H1 (cell line): ENCODE data around the gene RASL11B. TPM values are rescaled to one million over a fixed set of nuclear protein-coding genes. Genes with fewer than 3 reads are reported as not detected.

Experiments used
- CTCF ChIA-PET: fragments of 300-600 bp; sonication (Branson Sonifier 250); formaldehyde crosslinking; loops from one replicate; lab custom pipeline; 2021; ENCODE audit not compliant: partially characterized antibody; lab: Charles Lee
- POLR2A ChIA-PET: fragments of 300-600 bp; sonication (Branson Sonifier 250); formaldehyde crosslinking; loops from one replicate; lab custom pipeline; 2021; ENCODE audit warnings: inconsistent platforms; ENCODE audit not compliant: partially characterized antibody; lab: Charles Lee
- DNase-seq, 2 experiments: peaks; one replicate each; pipeline versions ENCODE4 v3.0.0 to v3.0.0-alpha.2; 2010 to 2022; ENCODE audit warnings: low spot score in 2 of 2, low read depth in 1 of 2, mixed read lengths in 1 of 2
- FAIRE-seq: peaks from 2 replicates; lab custom pipeline; 2011; peaks lifted over from hg19 to GRCh38; lab: Jason Lieb, UNC
- H2AFZ ChIP-seq: 2 replicates; pipeline ENCODE4 v1.8.1; 2012; ENCODE audit warnings: low read length, inconsistent platforms
- H2AK5ac ChIP-seq: 2 replicates; pipeline ENCODE4 v1.6.1; 2013; ENCODE audit warnings: low read depth, low read length
- H2BK120ac ChIP-seq: replicated peaks from 2 replicates; pipeline ENCODE3; 2013; ENCODE audit warnings: low read depth, low read length, inconsistent platforms
- H2BK12ac ChIP-seq: 2 replicates; pipeline ENCODE4 v1.6.1; 2013; ENCODE audit warnings: low read depth, low read length
- H2BK15ac ChIP-seq: 2 replicates; pipeline ENCODE4 v1.6.1; 2013; ENCODE audit warnings: low read length
- H2BK20ac ChIP-seq: 2 replicates; pipeline ENCODE4 v1.6.1; 2013; ENCODE audit warnings: low read length
- H2BK5ac ChIP-seq: 2 replicates; pipeline ENCODE4 v1.6.1; 2013; ENCODE audit warnings: low read depth, low read length
- H3K14ac ChIP-seq: 2 replicates; pipeline ENCODE4 v1.6.1; 2013; ENCODE audit warnings: inconsistent platforms; ENCODE audit not compliant: insufficient read length
- H3K18ac ChIP-seq: 2 replicates; pipeline ENCODE4 v1.6.1; 2013; ENCODE audit warnings: low read length; ENCODE audit errors: extremely low read depth
- H3K23ac ChIP-seq: 2 replicates; pipeline ENCODE4 v1.6.1; 2013; ENCODE audit warnings: inconsistent platforms; ENCODE audit not compliant: insufficient read length
- H3K23me2 ChIP-seq: 2 replicates; pipeline ENCODE4 v1.6.1; 2013; ENCODE audit warnings: low read depth, low read length
- H3K27ac ChIP-seq: 2 replicates; pipeline ENCODE4 v1.6.1; 2011; ENCODE audit warnings: low read depth, low read length, inconsistent platforms
- H3K27me3 ChIP-seq, 4 experiments: replicated peaks in 1 of 4; 1 replicate in 1 of 4; 2 replicates in 3 of 4; pipeline versions ENCODE4 v1.6.1 to v1.8.1; 2011 to 2013; ENCODE audit warnings: low read length in 3 of 4, mild to moderate bottlenecking in 3 of 4, inconsistent platforms in 2 of 4, mixed read lengths in 2 of 4, moderate library complexity in 1 of 4; ENCODE audit not compliant: control insufficient read depth in 3 of 4, insufficient read depth in 3 of 4; ENCODE audit errors: extremely low read depth in 1 of 4
- H3K36me3 ChIP-seq, 4 experiments: 2 replicates each; pipeline versions ENCODE4 v1.6.1 to v1.8.1; 2011 to 2013; ENCODE audit warnings: mild to moderate bottlenecking in 4 of 4, low read length in 3 of 4, moderate library complexity in 2 of 4, control low read depth in 1 of 4, inconsistent platforms in 1 of 4; ENCODE audit not compliant: insufficient read depth in 4 of 4, control insufficient read depth in 2 of 4
- H3K4ac ChIP-seq: replicated peaks from 2 replicates; pipeline ENCODE3; 2013; ENCODE audit warnings: low read length, low read depth, mixed read lengths, inconsistent platforms; ENCODE audit not compliant: insufficient read length
- H3K4me1 ChIP-seq, 4 experiments: replicated peaks in 1 of 4; 1 replicate in 1 of 4; 2 replicates in 3 of 4; pipeline versions ENCODE4 v1.6.1 to v1.8.1; 2011 to 2013; ENCODE audit warnings: low read length in 3 of 4, inconsistent platforms in 2 of 4, mixed read lengths in 1 of 4; ENCODE audit not compliant: insufficient read depth in 4 of 4, control insufficient read depth in 3 of 4
- H3K4me2 ChIP-seq, 2 experiments: 2 replicates each; pipeline versions ENCODE4 v1.6.1 to v1.8.1; 2011 to 2013; ENCODE audit warnings: low read depth in 2 of 2, low read length in 2 of 2, control low read depth in 1 of 2, inconsistent platforms in 1 of 2, mild to moderate bottlenecking in 1 of 2; ENCODE audit not compliant: insufficient read depth in 1 of 2
- H3K4me3 ChIP-seq, 4 experiments: fragments of 200-600, 300-600 bp in 1 of 4; sonication (generic), shearing (Covaris generic), sonication (Bioruptor Twin) in 1 of 4; 2 replicates each; pipeline versions ENCODE4 v1.5.1 to v1.8.1; 2011 to 2016; ENCODE audit warnings: low read length in 4 of 4, low read depth in 3 of 4, control low read depth in 2 of 4, inconsistent platforms in 2 of 4, mild to moderate bottlenecking in 2 of 4, mixed read lengths in 1 of 4, moderate library complexity in 1 of 4; ENCODE audit not compliant: insufficient read depth in 2 of 4; ENCODE audit errors: extremely low read depth in 1 of 4
- H3K56ac ChIP-seq: replicated peaks from 2 replicates; pipeline ENCODE3; 2013; ENCODE audit warnings: low read depth, mild to moderate bottlenecking, mixed read lengths, low read length, inconsistent platforms; ENCODE audit not compliant: insufficient read length
- H3K79me1 ChIP-seq: 2 replicates; pipeline ENCODE4 v1.6.1; 2013; ENCODE audit warnings: low read depth, low read length, control low read depth
- H3K79me2 ChIP-seq, 2 experiments: 2 replicates each; pipeline versions ENCODE4 v1.6.1 to v1.8.1; 2012 to 2013; ENCODE audit warnings: low read length in 2 of 2, mild to moderate bottlenecking in 2 of 2, inconsistent platforms in 1 of 2; ENCODE audit not compliant: insufficient read depth in 2 of 2, control insufficient read depth in 1 of 2
- H3K9ac ChIP-seq, 4 experiments: replicated peaks in 1 of 4; 1 replicate in 1 of 4; 2 replicates in 3 of 4; pipeline versions ENCODE4 v1.6.1 to v1.8.1; 2011 to 2013; ENCODE audit warnings: low read depth in 3 of 4, low read length in 3 of 4, control low read depth in 2 of 4, mild to moderate bottlenecking in 2 of 4, moderate library complexity in 2 of 4, inconsistent platforms in 1 of 4; ENCODE audit errors: extremely low read depth in 1 of 4
- H3K9me3 ChIP-seq, 2 experiments: 2 replicates each; pipeline versions ENCODE4 v1.6.1 to v1.8.1; 2012 to 2013; ENCODE audit warnings: mild to moderate bottlenecking in 2 of 2, moderate library complexity in 2 of 2, control low read depth in 1 of 2, inconsistent platforms in 1 of 2, low read depth in 1 of 2, low read length in 1 of 2, mixed read lengths in 1 of 2; ENCODE audit not compliant: insufficient read depth in 2 of 2
- H4K20me1 ChIP-seq, 2 experiments: replicated peaks in 1 of 2; 2 replicates each; pipeline versions ENCODE3 to v1.8.1; 2011 to 2013; ENCODE audit warnings: inconsistent platforms in 2 of 2, low read length in 2 of 2, mild to moderate bottlenecking in 1 of 2; ENCODE audit not compliant: insufficient read depth in 2 of 2, control insufficient read depth in 1 of 2
- H4K5ac ChIP-seq: 2 replicates; pipeline ENCODE4 v1.6.1; 2013; ENCODE audit warnings: low read length, low read depth, mixed read lengths, inconsistent platforms; ENCODE audit not compliant: insufficient read length
- H4K8ac ChIP-seq: 2 replicates; pipeline ENCODE4 v1.8.0; 2013; ENCODE audit warnings: mild to moderate bottlenecking, moderate library complexity, low read length, inconsistent platforms; ENCODE audit not compliant: insufficient read depth; ENCODE audit errors: extremely low read depth
- H4K91ac ChIP-seq: replicated peaks from 2 replicates; pipeline ENCODE3; 2013; ENCODE audit warnings: low read length, mixed read lengths, inconsistent platforms; ENCODE audit not compliant: insufficient read length
- HDAC2 ChIP-seq, 2 experiments: fragments of 300-600 bp in 1 of 2; sonication (generic) in 1 of 2; IDR thresholded peaks; 2 replicates each; pipeline ENCODE4 v1.6.1; 2011 to 2012; ENCODE audit warnings: low read depth in 2 of 2, low read length in 2 of 2, mild to moderate bottlenecking in 2 of 2, moderate library complexity in 2 of 2, borderline replicate concordance in 1 of 2, inconsistent platforms in 1 of 2
- KDM4A ChIP-seq: IDR thresholded peaks from one replicate; pipeline ENCODE4 v1.7.1; 2012; ENCODE audit warnings: low read depth, mild to moderate bottlenecking, moderate library complexity, low read length, inconsistent platforms; ENCODE audit not compliant: severe bottlenecking
- NANOG ChIP-seq: IDR thresholded peaks from 2 replicates; pipeline ENCODE4 v1.6.1; 2011; ENCODE audit warnings: low read length, low read depth, mild to moderate bottlenecking, inconsistent platforms; ENCODE audit not compliant: insufficient read depth, poor library complexity, severe bottlenecking
- SP1 ChIP-seq: IDR thresholded peaks from 2 replicates; pipeline ENCODE4 v1.6.1; 2011; ENCODE audit warnings: low read depth, low read length
- TEAD4 ChIP-seq: IDR thresholded peaks from 2 replicates; pipeline ENCODE4 v1.6.1; 2012; ENCODE audit warnings: low read depth, low read length, inconsistent platforms, mixed read lengths
- WGBS, 2 experiments: shearing (Covaris generic) in 1 of 2; methylation state at CpG; one replicate each; pipeline versions ENCODE4 v1.1.6 to v1.1.7; 2013 to 2015; ENCODE audit warnings: low lambda C conversion rate in 2 of 2, mixed read lengths in 2 of 2, inconsistent platforms in 1 of 2, low coverage in 1 of 2, missing lambda C conversion rate in 1 of 2; ENCODE audit not compliant: insufficient replicate concordance in 2 of 2, insufficient coverage in 1 of 2, insufficient read length in 1 of 2; ENCODE audit errors: extremely low coverage in 1 of 2, missing lambda C conversion rate in 1 of 2; 5-methylcytosine and 5-hydroxymethylcytosine counted together
- polyA plus RNA-seq, 7 experiments: library from polyadenylated mRNA; depleted of rRNA in 3 of 7; stranded (reverse) in 5 of 7; unstranded in 2 of 7; fragments of >200 nt in 5 of 7; fragments of 200-250 nt in 2 of 7; gene quantifications; 1 replicate in 5 of 7; 2 replicates in 1 of 7; 4 replicates in 1 of 7; pipeline versions ENCODE4 v1.2.1 to v1.2.3, GENCODE V29; 2011 to 2013; ENCODE audit warnings: missing spikeins in 2 of 7, mixed read lengths in 2 of 7
- total RNA-seq: library from RNA; stranded (reverse); fragmentation: NEBNext Ultra II Directional; extraction: Animal tissue kit (Norgen Biotek cat#: 25700); gene quantifications from 2 replicates; pipeline ENCODE4 v1.2.1, GENCODE V29; 2021

Gene RASL11B
- total and polyA plus RNA-seq, 2 of the 8 experiments (the other 6 are each of a cell fraction or from before 2014, with no cell fraction given) = 49.8 to 75.5 TPM

- Histone ChIP-seq H4K8ac (no peak overlapping the region), H3K27ac (no peak overlapping the region), H3K9me3 (no peaks in the 10 kb centered on the region), H4K91ac (no peak overlapping the region), H3K4me1 (peaks cover 0 to 11% (median 3%) of the 10 kb centered on the region in 4 experiments; a peak in 3 of 7 replicates), H3K56ac (no peak overlapping the region), H2BK5ac (no peak overlapping the region), H2AFZ (no peak overlapping the region), H4K20me1 (no peaks in the 10 kb centered on the region), H2BK12ac (no peak overlapping the region; the same call in 1 of the 2 replicates), H2BK120ac (no peak overlapping the region), H3K4ac (no peak overlapping the region), H3K4me2 (no peak overlapping the region), H3K23me2 (no peaks in the 10 kb centered on the region; the same call in 1 of the 2 replicates), H3K4me3 (no peak overlapping the region), H4K5ac (no peak overlapping the region), H3K79me2 (no peaks in the 10 kb centered on the region), H3K27me3 (no peaks in the 10 kb centered on the region), H3K79me1 (no peaks in the 10 kb centered on the region), H3K9ac (no peak overlapping the region), H3K23ac (no peak overlapping the region), H3K18ac (no peak overlapping the region), H2BK15ac (no peak overlapping the region), H3K36me3 (no peaks in the 10 kb centered on the region), H2AK5ac (no peak overlapping the region), H2BK20ac (peak overlapping the region; percentile 52; the same call in 1 of the 2 replicates), H3K14ac (no peak overlapping the region)
- 91% methylated on average over 3 of the region's 3 CpGs; no CpG with 5 or more reads in 1 of the 2 experiments for whole genome bisulfite sequencing, 2 experiments
- ChIA-PET CTCF (no interaction called here), POLR2A (interaction anchor here (15.2 kb wide), 1 partner anchor 13 kb away, joined by 165 read pairs; the partner anchor contains the start of gene RASL11B)
- FAIRE-seq = no peak
- DNase-seq = no peak
- TF ChIP-seq SP1 (no peak), TEAD4 (no peak), NANOG (no peak), HDAC2 (IDR thresholded peaks at IDR 0.05; ENCODE audit: borderline replicate concordance in 1 of 2, low read depth in 2 of 2, low read length in 2 of 2) (no peak), KDM4A (no peak)
Observed at GRCh38 chr4:52850406-52851124, 11.6 kb upstream of the RASL11B start.
